K562 (cell line): ENCODE data around the gene ITGA1. TPM values are rescaled to one million over a fixed set of nuclear protein-coding genes. Genes with fewer than 3 reads are reported as not detected.

ENCODE experiments used
- ADNP ChIP-seq: fragments of 200-800 bp; sonication (Bioruptor generic); IDR thresholded peaks from 2 replicates; pipeline ENCODE4 v1.6.1; 2016; ENCODE audit warnings: missing genetic modification characterization, missing compliant biosample characterization
- CBX3 ChIP-seq, 2 experiments: IDR thresholded peaks; 1 replicate in 1 of 2; 2 replicates in 1 of 2; pipeline ENCODE4 v1.6.1; 2012; ENCODE audit warnings: inconsistent platforms in 2 of 2, low read length in 2 of 2, borderline replicate concordance in 1 of 2, control low read depth in 1 of 2
- CCAR2 ChIP-seq: fragments of 200-400 bp; formaldehyde crosslinking; IDR thresholded peaks from 2 replicates; pipeline ENCODE4 v1.6.1; 2017; ENCODE audit warnings: mild to moderate bottlenecking, low read depth, low read length
- LEF1 ChIP-seq: fragments of 450-650 bp; IDR thresholded peaks from 2 replicates; pipeline ENCODE4 v1.6.1; 2016; ENCODE audit warnings: mild to moderate bottlenecking
- MAFK ChIP-seq: IDR thresholded peaks from 2 replicates; pipeline ENCODE4 v1.6.1; 2011; ENCODE audit warnings: low read length, improper control_type of control experiment
- MAX ChIP-seq: sonication (generic); formaldehyde crosslinking; IDR thresholded peaks from 2 replicates; pipeline ENCODE4 v1.9.0; 2022; ENCODE audit warnings: mild to moderate bottlenecking, missing genetic modification reagents
- MYBL2 ChIP-seq, 2 experiments: fragments of 450-650 bp in 1 of 2; sonication (generic) in 1 of 2; formaldehyde crosslinking in 1 of 2; IDR thresholded peaks; 2 replicates each; pipeline versions ENCODE4 v1.6.1 to v1.8.1; 2017 to 2022; ENCODE audit warnings: borderline replicate concordance in 1 of 2, inconsistent platforms in 1 of 2, low read depth in 1 of 2, mild to moderate bottlenecking in 1 of 2, missing genetic modification reagents in 1 of 2, moderate library complexity in 1 of 2
- NCOA6 ChIP-seq: fragments of 450-650 bp; IDR thresholded peaks from 2 replicates; pipeline ENCODE4 v1.6.1; 2017; ENCODE audit warnings: mild to moderate bottlenecking
- SAP30 ChIP-seq: fragments of 200-600 bp; sonication (generic); IDR thresholded peaks from 2 replicates; pipeline ENCODE4 v1.6.1; 2012; ENCODE audit warnings: borderline replicate concordance, low read depth, mild to moderate bottlenecking, moderate library complexity, low read length, control low read depth, inconsistent platforms; ENCODE audit not compliant: insufficient read depth, poor library complexity, severe bottlenecking
- SLC30A9 ChIP-seq: fragments of 250-450 bp; sonication (Bioruptor Pico); IDR thresholded peaks from 2 replicates; pipeline ENCODE4 v1.8.0; 2022; ENCODE audit warnings: mild to moderate bottlenecking, moderate library complexity
- TEAD2 ChIP-seq: fragments of 450-650 bp; IDR thresholded peaks from 2 replicates; pipeline ENCODE4 v1.6.1; 2016; ENCODE audit warnings: missing genetic modification characterization, control low read depth, missing compliant biosample characterization
- TRIM28 ChIP-seq: fragments of 450-650 bp; IDR thresholded peaks from 2 replicates; pipeline ENCODE4 v1.6.1; 2017
- ZNF133 ChIP-seq: fragments of 250-450 bp; sonication (Bioruptor Pico); IDR thresholded peaks from 2 replicates; pipeline ENCODE4 v1.4.0; 2020; ENCODE audit warnings: mild to moderate bottlenecking
- ZNF143 ChIP-seq: sonication (generic); formaldehyde crosslinking; IDR thresholded peaks from 2 replicates; pipeline ENCODE4 v1.9.0; 2022; ENCODE audit warnings: mild to moderate bottlenecking, missing genetic modification reagents
- ZNF197 ChIP-seq: fragments of 200-800 bp; sonication (Bioruptor generic); IDR thresholded peaks from 2 replicates; pipeline ENCODE4 v1.6.1; 2016; ENCODE audit warnings: low read depth, missing genetic modification characterization, missing compliant biosample characterization
- ZNF274 ChIP-seq: IDR thresholded peaks from 2 replicates; pipeline ENCODE4 v1.6.1; 2011; ENCODE audit warnings: low read depth, mild to moderate bottlenecking, low read length, moderate library complexity, borderline replicate concordance
- polyA plus RNA-seq, 8 experiments: library from polyadenylated mRNA; depleted of rRNA in 4 of 8; stranded (reverse) in 5 of 8; unstranded in 3 of 8; fragments of >200 nt; fragmentation: Nextera tagmentation in 2 of 8; fragmentation: Illumina TruSeq in 1 of 8; extraction: Ambion mirVana in 2 of 8; extraction: Trizol in 1 of 8; gene quantifications; 2 replicates each; pipeline versions ENCODE4 v1.2.1 to v1.2.3, GENCODE V29; 2011 to 2014; ENCODE audit warnings: inconsistent platforms in 1 of 8, missing spikeins in 1 of 8
- total RNA-seq, 7 experiments: library from RNA; depleted of rRNA in 6 of 7; stranded (reverse); fragments of >200 nt in 6 of 7; fragmentation: Illumina TruSeq in 2 of 7; extraction: Trizol in 2 of 7; gene quantifications; 2 replicates each; pipeline versions ENCODE4 v1.2.1 to v1.2.3, GENCODE V29; 2011 to 2021; ENCODE audit warnings: low replicate concordance in 1 of 7
- TF ChIP-seq, protein P1 (sequence below): sonication (generic); formaldehyde crosslinking; IDR thresholded peaks from 2 replicates; pipeline ENCODE4 v1.8.0; 2022; ENCODE audit warnings: missing genetic modification reagents, mild to moderate bottlenecking, borderline replicate concordance
- TF ChIP-seq, protein P2 (sequence below): fragments of 200-800 bp; sonication (Bioruptor generic); IDR thresholded peaks from 2 replicates; pipeline ENCODE4 v1.6.1; 2017; ENCODE audit warnings: missing genetic modification characterization, missing compliant biosample characterization

ITGA1 gene
- total and polyA plus RNA-seq, 9 of the 15 experiments (the other 6 are each of a cell fraction or from before 2014, with no cell fraction given) = 0.04 to 0.22 TPM; not detected in 7

GRCh38 chr5:52800394-52801213 is 12.9 kb downstream of the ITGA1 start (continued):
- TF ChIP-seq, protein P1, sequence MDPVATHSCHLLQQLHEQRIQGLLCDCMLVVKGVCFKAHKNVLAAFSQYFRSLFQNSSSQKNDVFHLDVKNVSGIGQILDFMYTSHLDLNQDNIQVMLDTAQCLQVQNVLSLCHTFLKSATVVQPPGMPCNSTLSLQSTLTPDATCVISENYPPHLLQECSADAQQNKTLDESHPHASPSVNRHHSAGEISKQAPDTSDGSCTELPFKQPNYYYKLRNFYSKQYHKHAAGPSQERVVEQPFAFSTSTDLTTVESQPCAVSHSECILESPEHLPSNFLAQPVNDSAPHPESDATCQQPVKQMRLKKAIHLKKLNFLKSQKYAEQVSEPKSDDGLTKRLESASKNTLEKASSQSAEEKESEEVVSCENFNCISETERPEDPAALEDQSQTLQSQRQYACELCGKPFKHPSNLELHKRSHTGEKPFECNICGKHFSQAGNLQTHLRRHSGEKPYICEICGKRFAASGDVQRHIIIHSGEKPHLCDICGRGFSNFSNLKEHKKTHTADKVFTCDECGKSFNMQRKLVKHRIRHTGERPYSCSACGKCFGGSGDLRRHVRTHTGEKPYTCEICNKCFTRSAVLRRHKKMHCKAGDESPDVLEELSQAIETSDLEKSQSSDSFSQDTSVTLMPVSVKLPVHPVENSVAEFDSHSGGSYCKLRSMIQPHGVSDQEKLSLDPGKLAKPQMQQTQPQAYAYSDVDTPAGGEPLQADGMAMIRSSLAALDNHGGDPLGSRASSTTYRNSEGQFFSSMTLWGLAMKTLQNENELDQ (CRISPR knock-in tag) = no peak
- TF ChIP-seq TRIM28 (no peak), SAP30 (no peak), ADNP (no peak), MAX (peak; percentile 76), ZNF197 (CRISPR knock-in tag) (no peak), CBX3 (IDR thresholded peaks at IDR 0.05; ENCODE audit: borderline replicate concordance in 1 of 2, low read length in 2 of 2) (0 out of 3 replicates have a peak, but pooled peaks of 1 of the 2 experiments have one; percentile 19), NCOA6 (no peak), ZNF143 (CRISPR knock-in tag) (no peak), TEAD2 (no peak), ZNF133 (CRISPR knock-in tag) (no peak), LEF1 (no peak), MAFK (peak; percentile 66), ZNF274 (no peak), MYBL2 (IDR thresholded peaks at IDR 0.05; ENCODE audit: low read depth) (no peak), MYBL2 (CRISPR knock-in tag; IDR thresholded peaks at IDR 0.05; ENCODE audit: borderline replicate concordance) (no peak), CCAR2 (no peak), SLC30A9 (CRISPR knock-in tag) (no peak)
- TF ChIP-seq, protein P2, sequence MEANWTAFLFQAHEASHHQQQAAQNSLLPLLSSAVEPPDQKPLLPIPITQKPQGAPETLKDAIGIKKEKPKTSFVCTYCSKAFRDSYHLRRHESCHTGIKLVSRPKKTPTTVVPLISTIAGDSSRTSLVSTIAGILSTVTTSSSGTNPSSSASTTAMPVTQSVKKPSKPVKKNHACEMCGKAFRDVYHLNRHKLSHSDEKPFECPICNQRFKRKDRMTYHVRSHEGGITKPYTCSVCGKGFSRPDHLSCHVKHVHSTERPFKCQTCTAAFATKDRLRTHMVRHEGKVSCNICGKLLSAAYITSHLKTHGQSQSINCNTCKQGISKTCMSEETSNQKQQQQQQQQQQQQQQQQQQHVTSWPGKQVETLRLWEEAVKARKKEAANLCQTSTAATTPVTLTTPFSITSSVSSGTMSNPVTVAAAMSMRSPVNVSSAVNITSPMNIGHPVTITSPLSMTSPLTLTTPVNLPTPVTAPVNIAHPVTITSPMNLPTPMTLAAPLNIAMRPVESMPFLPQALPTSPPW (CRISPR knock-in tag) = no peak
